NAMALWA (cell line): ENCODE data around the gene NAGA.
A peak's percentile ranks its signal among the peaks of the same experiment; 100 is the strongest.
"Not testable (repeated sequence)": the region's sequence is repeated elsewhere in the genome, so short reads cannot be mapped to it uniquely, and the experiment has no call there.

Experiments
- DNase-seq: peaks from one replicate; pipeline ENCODE4 v3.0.0-alpha.2; 2015; ENCODE audit warnings: low spot score

Gene NAGA

DNA sequence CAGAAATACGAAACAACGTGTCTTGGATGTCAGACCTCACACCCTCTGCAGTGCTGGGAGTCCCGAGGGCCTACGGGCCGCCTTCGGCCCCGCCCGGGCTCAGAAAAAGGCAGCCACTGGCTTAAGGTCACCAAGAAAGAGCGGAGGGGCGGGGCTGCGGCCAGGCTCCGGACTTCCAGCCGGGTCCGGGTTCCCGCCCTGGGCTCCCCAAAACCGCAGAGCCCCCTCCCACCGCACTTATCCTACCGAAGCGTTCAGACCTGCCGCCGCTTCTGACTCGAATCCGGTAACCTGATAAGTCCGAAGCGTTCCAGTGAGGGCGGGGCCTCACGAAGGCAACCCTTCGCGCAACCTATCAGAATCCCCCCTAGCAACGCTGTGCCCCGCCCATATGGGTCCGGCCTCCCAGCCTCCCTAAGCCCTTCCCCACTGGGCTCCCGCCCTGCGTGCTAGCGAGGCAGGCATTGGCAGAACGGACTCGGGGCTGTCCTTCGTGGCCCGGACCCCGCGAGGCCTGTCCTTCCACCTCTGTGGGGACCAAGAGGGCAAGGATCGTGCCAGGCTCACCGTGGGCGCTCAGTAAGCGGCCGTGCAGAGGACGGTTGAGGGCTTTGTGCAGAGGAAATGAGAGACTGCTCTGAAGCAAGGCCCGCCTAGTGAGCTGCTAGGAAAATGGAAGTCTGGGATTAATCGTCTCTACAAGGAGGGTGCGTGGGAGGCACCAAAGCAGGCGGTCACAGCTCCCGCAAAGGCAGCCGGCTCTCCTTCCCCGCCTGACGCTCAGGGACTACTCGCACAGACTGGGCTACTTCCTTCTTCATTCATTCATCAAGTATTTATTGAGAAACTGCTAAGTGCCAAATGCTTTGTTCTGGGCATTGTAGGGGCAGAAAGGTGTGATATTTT, at the start of gene NAGA:
Gene NAGA (minus strand): TSS at position 296 of the 906 bp plus-strand sequence. CDS start 515 bp downstream, outside the sequence.
- peak; percentile 97 for DNase-seq

- DNase-seq, result peak; percentile 33
Measured at GRCh38 chr22:42116848-42117424, 46.3 kb upstream of the NAGA start.

DNA sequence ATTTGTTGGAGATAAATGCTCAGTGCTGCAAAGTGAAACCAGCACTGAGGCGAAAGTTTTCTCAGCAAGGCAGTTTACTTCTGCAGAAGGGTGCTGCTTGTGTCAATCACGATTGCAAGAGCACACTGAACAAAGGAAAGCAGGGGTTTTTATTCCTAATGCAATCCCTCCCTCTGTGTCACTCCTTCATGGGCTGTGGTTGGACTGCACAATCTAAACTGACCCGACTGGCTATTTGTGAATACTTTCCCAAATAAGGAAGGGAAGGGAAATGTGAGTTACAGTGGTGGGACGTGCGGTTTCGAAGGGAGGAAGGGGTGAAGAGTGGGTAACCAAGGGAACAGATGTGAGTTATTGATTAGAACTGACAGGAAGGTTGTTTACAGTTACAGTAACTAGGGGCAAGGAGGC, 44.8 kb upstream of the NAGA start:
- DNase-seq, result not testable (repeated sequence)

DNA sequence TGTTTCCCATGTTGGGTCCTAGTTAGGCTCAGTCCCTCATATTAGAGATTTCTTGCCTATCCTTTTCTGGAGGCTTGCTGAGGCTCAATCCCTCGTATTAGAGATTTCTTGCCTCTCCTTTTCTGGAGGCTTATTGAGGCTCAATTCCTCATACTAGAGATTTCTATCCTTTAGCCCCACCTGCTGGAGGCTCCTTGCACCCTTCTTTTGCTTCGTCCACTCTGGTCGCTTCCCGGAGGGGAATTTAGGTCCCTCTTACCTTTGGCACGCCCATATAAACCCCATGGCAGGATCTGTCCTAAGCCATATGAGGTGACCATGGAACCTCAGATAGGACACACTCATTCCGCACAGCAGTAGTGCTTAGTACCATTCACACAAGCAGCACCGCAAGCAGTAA, 44.1 kb upstream of the NAGA start:
- DNase-seq, result peak; percentile 52

- DNase-seq, result peak; percentile 41
Measured at GRCh38 chr22:42112793-42113192, 42.2 kb upstream of the NAGA start.

GRCh38 chr22:42111798-42112197, 41.2 kb upstream of the NAGA start:
- DNase-seq, result no peak

GRCh38 chr22:42108848-42109247, 38.2 kb upstream of the NAGA start:
- DNase-seq, result no peak

DNA sequence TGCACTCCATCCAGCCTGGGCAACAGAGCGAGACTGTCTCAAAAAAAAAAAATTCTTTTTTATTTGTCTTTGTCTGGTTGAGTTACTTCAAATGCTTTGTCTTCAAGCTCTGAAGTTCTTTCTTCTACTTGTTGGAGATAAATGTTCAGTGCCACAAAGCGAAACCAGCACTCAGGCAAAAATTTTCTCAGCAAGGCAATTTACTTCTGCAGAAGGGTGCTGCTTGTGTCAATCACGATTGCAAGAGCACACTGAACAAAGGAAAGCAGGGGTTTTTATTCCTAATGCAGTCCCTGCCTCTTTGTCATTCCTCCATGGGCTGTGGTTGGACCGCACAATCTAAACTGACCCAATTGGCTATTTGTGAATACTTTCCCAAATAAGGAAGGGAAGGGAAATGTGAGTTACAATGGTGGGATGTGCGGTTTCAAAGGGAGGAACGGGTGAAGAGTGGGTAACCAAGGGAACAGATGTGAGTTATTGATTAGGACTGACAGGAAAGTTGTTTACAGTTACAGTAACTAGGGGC, 33.8 kb upstream of the NAGA start:
- not testable (repeated sequence) for DNase-seq

GRCh38 chr22:42101199-42101598, 30.6 kb upstream of the NAGA start:
- DNase-seq, result no peak

GRCh38 chr22:42091455-42091782, 20.8 kb upstream of the NAGA start:
- DNase-seq, result no peak

- peak; percentile 99 for DNase-seq
Measured at GRCh38 chr22:42090596-42091454, 20.2 kb upstream of the NAGA start, which contains the start of gene NDUFA6. NDUFA6 (minus strand) TSS chr22:42090772; CDS start chr22:42090744, 28 bp downstream.

- DNase-seq, result no peak
Measured at GRCh38 chr22:42086051-42086450, 15.4 kb upstream of the NAGA start.

DNA sequence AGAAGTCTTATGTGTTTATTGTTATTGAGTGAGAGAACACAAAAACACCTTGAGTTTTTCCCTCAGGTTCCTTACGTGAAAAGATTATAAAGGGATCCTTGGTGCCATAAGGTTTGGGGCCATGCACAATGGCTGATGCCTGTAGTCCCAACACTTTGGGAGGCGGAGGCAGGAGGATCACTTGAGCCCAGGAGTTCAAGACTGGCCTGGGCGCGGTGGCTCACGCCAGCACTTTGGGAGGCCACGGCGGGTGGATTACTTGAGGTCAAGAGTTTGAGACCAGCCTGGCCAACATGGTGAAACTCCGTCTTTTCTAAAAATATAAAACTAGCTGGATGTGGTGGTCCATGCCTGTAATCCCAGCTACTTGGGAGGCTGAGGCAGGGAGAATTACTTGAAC, 14.3 kb upstream of the NAGA start:
- DNase-seq, result no peak

DNA sequence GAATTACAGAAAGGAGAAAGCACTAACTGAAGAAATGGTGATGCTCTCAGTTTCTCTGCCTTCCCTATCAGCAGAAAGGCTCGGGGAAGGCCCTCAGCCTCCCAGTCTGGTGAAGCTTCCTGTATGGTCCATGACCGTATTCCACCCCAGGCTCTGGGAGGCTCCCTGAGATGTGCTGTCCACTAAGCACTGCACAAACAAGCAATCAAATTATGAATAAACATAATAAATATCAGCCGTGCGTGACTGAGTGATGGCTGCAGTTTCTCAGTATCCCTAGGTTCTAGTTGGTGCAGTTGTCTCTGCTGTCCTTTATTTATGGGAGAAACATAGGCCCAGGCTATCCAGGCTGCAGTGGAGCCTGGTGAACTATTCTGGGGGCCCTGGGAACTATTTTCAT, 12.5 kb upstream of the NAGA start:
- DNase-seq, result no peak

DNA sequence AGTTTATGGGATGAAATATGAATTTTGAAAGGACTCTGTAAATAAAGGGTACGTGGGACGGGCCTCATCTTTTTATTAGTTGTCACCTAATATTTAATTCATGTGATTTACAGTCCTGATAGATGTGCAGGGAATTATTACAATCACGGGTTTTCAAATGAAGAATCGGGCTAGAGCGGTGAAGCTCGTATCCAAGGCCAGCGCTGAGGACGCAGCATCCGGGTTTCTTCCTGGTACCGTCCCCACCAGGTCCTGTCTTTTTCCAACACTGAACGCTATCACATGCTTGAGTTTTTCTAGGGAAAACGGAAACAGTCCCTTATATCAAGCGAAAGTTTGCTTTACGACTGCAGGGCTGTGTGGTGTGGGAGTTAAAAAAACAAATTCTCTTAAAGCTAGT, 9.7 kb upstream of the NAGA start:
- DNase-seq, result no peak

DNA sequence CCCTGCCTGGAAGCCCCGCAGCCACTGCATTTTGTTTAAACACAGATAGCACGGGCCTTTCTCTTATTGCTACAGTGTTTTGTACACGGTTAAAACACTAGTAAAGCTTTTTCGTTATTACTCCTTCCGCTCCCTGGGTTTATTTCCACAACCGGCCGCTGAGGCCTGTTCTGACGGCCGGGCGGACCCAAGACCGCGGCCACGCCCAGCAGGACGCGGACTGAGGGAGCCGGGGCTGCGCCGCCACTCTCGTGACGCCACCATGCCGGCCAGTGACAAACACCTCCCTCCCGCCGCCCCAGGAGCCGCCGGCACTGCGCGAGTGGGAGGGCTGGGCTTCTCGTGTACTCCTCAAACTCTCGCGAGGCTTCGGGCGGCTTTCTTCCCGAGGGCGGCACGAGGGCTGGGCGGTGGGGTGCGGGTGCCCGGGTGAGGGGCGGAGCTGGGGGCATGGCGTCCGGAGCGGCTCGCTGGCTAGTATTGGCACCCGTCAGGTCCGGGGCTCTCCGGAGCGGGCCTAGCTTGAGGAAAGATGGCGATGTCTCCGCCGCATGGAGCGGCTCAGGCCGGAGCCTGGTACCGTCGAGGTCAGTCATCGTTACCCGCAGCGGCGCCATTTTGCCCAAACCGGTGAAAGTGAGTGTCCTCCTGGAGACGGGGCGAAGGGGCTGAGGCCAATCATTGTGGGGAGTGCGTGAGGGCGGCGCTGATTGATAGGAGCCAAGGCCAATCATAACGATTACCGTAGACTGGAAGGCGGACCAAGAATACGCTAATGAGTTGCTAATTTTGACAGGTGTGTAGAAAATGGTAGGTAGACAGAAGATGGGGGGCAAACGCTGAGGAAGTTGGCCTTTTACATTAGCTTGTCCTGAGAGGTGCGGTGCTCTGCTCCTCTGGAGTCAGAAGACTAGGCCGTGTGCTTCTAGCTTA, 9.0 kb upstream of the NAGA start, which contains the start of gene SMDT1:
Gene SMDT1 (plus strand): TSS at position 382 of the 933 bp plus-strand sequence. CDS start 69 bp downstream, at position 451.
- DNase-seq, result peak; percentile 99

- no peak for DNase-seq
Measured at GRCh38 chr22:42078469-42079318, 8.1 kb upstream of the NAGA start.

GRCh38 chr22:42077486-42078125, 7.0 kb upstream of the NAGA start:
- DNase-seq, result no peak

GRCh38 chr22:42076764-42077485, 6.3 kb upstream of the NAGA start:
- DNase-seq, result no peak
